Neural progenitor cell (in vitro differentiated cells): ENCODE data around the gene HIPK2. TPM values are rescaled to one million over a fixed set of nuclear protein-coding genes. Genes with fewer than 3 reads are reported as not detected.

Experiments used
- DNase-seq: peaks from one replicate; pipeline ENCODE4 v3.0.0-alpha.2; 2016; ENCODE audit warnings: low spot score
- H2AFZ ChIP-seq: fragments of 200-600 bp; sonication (generic); replicated peaks from 2 replicates; pipeline ENCODE4 v1.6.1; 2016; ENCODE audit warnings: antibody characterized with exemption
- H3F3A ChIP-seq: fragments of 200-600 bp; sonication (generic); 2 replicates; pipeline ENCODE4 v1.6.1; 2016; ENCODE audit warnings: antibody characterized with exemption, low read depth
- H3K27ac ChIP-seq: fragments of 200-600 bp; sonication (generic); 2 replicates; pipeline ENCODE4 v1.5.1; 2016; ENCODE audit warnings: mild to moderate bottlenecking
- H3K27me3 ChIP-seq: fragments of 200-600 bp; sonication (generic); 2 replicates; pipeline ENCODE4 v1.6.1; 2016; ENCODE audit warnings: mild to moderate bottlenecking, moderate library complexity
- H3K36me3 ChIP-seq: fragments of 200-600 bp; sonication (generic); 2 replicates; pipeline ENCODE4 v1.5.1; 2016
- H3K4me1 ChIP-seq: fragments of 200-600 bp; sonication (generic); 2 replicates; pipeline ENCODE4 v1.6.1; 2016; ENCODE audit warnings: mixed run types
- H3K4me2 ChIP-seq: fragments of 200-600 bp; sonication (generic); 2 replicates; pipeline ENCODE4 v1.6.1; 2016
- H3K4me3 ChIP-seq: fragments of 200-600 bp; sonication (generic); 2 replicates; pipeline ENCODE4 v1.5.1; 2016
- H3K79me2 ChIP-seq: fragments of 200-600 bp; sonication (generic); 2 replicates; pipeline ENCODE4 v1.6.1; 2016; ENCODE audit warnings: low read depth
- H3K9ac ChIP-seq: fragments of 200-600 bp; sonication (generic); 2 replicates; pipeline ENCODE4 v1.6.1; 2016
- H3K9me3 ChIP-seq: fragments of 200-600 bp; sonication (generic); 2 replicates; pipeline ENCODE4 v1.5.1; 2016; ENCODE audit warnings: low read depth
- H4K20me1 ChIP-seq: fragments of 200-600 bp; sonication (generic); 2 replicates; pipeline ENCODE4 v1.6.1; 2016; ENCODE audit warnings: low read depth
- H3K27ac Mint-ChIP-seq: 3 replicates; pipeline ENCODE4 v1.8.0; 2021; ENCODE audit warnings: mixed read lengths
- H3K27me3 Mint-ChIP-seq: 2 replicates; pipeline ENCODE4 v1.8.0; 2022; ENCODE audit warnings: low read depth, mild to moderate bottlenecking, inconsistent platforms, moderate library complexity, mixed read lengths; ENCODE audit not compliant: insufficient read depth
- H3K36me3 Mint-ChIP-seq: 3 replicates; pipeline ENCODE4 v1.8.0; 2021; ENCODE audit warnings: mixed read lengths
- H3K4me1 Mint-ChIP-seq: 3 replicates; pipeline ENCODE4 v1.8.0; 2021; ENCODE audit warnings: mixed read lengths
- H3K4me3 Mint-ChIP-seq: 3 replicates; pipeline ENCODE4 v1.8.0; 2021; ENCODE audit warnings: mild to moderate bottlenecking, moderate library complexity, mixed read lengths
- H3K9me3 Mint-ChIP-seq: 3 replicates; pipeline ENCODE4 v1.8.0; 2020; ENCODE audit warnings: mixed read lengths
- CTCF ChIP-seq: fragments of 200-600 bp; sonication (generic); IDR thresholded peaks from 2 replicates; pipeline ENCODE4 v1.5.1; 2017; ENCODE audit warnings: antibody characterized with exemption, mild to moderate bottlenecking
- EZH2 ChIP-seq: fragments of 200-600 bp; sonication (generic); IDR thresholded peaks from 2 replicates; pipeline ENCODE4 v1.6.1; 2017; ENCODE audit warnings: antibody characterized with exemption, mild to moderate bottlenecking, moderate library complexity
- EZH2phosphoT487 ChIP-seq: fragments of 200-600 bp; sonication (generic); IDR thresholded peaks from 2 replicates; pipeline ENCODE4 v1.6.1; 2017; ENCODE audit warnings: antibody characterized with exemption
- total RNA-seq: library from RNA; depleted of rRNA; stranded (reverse); fragments of >200 nt; gene quantifications from 2 replicates; pipeline ENCODE4 v1.2.3, GENCODE V29; 2015; ENCODE audit warnings: low replicate concordance

Gene HIPK2
- total RNA-seq, 1 donor from 2014 or later: 12.8 TPM

DNA sequence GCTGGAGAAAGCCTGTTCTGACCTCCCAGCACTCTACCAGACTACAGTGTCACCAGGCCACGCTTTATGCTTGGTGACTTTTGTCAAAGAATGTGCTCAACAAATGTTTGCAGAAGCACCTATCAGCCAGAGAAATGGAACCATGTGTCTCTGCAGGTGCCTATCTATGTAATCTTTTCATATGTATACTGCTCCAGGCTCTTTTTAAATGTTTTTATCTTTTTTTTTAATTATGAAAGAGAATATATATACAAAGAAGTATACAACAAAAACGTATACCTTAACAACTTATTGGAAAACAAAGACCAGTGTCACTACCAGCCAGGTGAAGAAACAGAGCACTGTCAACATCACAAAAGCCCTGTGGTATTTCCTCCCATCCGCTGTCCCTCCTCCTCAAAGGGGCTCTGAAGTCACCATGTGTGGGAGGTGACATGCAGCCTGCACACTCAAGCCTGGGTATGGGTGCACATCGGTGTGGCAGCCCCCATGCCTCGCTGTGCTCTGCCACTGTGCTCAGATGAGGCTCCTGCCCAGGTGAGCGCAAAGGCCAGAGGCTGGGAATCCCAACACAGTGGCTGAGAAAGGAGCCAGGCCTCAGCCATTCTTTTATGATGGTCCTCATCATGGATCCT lies 133.7 kb downstream of the HIPK2 start:
- no peak overlapping the region for H3K4me3 ChIP-seq
- peaks cover 19% of the 10 kb centered on the region for H3K4me1 Mint-ChIP-seq
- no peaks in the 10 kb centered on the region for H3K27me3 Mint-ChIP-seq
- H2AFZ ChIP-seq: no peak overlapping the region
- DNase-seq: no peak
- no peaks in the 10 kb centered on the region for H3K9me3 ChIP-seq
- H3K36me3 Mint-ChIP-seq: peaks cover 7% of the 10 kb centered on the region
- H3K27me3 ChIP-seq: no peaks in the 10 kb centered on the region
- H3K79me2 ChIP-seq: peaks cover 4% of the 10 kb centered on the region
- H3K36me3 ChIP-seq: no peaks in the 10 kb centered on the region
- no peaks in the 10 kb centered on the region for H3K9me3 Mint-ChIP-seq
- no peak overlapping the region for H3K27ac Mint-ChIP-seq
- H4K20me1 ChIP-seq: peaks cover 53% of the 10 kb centered on the region
- peaks cover 17% of the 10 kb centered on the region for H3K4me1 ChIP-seq
- no peak overlapping the region for H3K27ac ChIP-seq
- no peak overlapping the region for H3K4me3 Mint-ChIP-seq
- no peak overlapping the region for H3K9ac ChIP-seq
- H3K4me2 ChIP-seq: no peak overlapping the region
- TF ChIP-seq EZH2phosphoT487 (no peak), EZH2 (no peak), CTCF (no peak)
- peaks cover 5% of the 10 kb centered on the region for H3F3A ChIP-seq

- Mint-ChIP-seq H3K27me3 (no peaks in the 10 kb centered on the region), H3K4me3 (no peak overlapping the region), H3K9me3 (peaks cover 2% of the 10 kb centered on the region), H3K36me3 (peaks cover 12% of the 10 kb centered on the region), H3K4me1 (peaks cover 2% of the 10 kb centered on the region), H3K27ac (no peak overlapping the region)
- H3K9me3 ChIP-seq: no peaks in the 10 kb centered on the region
- H3K36me3 ChIP-seq: no peaks in the 10 kb centered on the region
- peaks cover 1% of the 10 kb centered on the region for H3K4me1 ChIP-seq
- H3K27me3 ChIP-seq: no peaks in the 10 kb centered on the region
- no peak for TF ChIP-seq EZH2phosphoT487
- TF ChIP-seq EZH2: no peak
- no peak for TF ChIP-seq CTCF
- H3K27ac ChIP-seq: no peak overlapping the region
- H3K4me2 ChIP-seq: no peak overlapping the region
- no peak overlapping the region for H3K4me3 ChIP-seq
- H3F3A ChIP-seq: no peaks in the 10 kb centered on the region
- H3K79me2 ChIP-seq: no peaks in the 10 kb centered on the region
- H2AFZ ChIP-seq: no peak overlapping the region
- no peak overlapping the region for H3K9ac ChIP-seq
- DNase-seq: no peak
- peaks cover 35% of the 10 kb centered on the region for H4K20me1 ChIP-seq
Measured at GRCh38 chr7:139642283-139642682, 135.5 kb downstream of the HIPK2 start.

DNA sequence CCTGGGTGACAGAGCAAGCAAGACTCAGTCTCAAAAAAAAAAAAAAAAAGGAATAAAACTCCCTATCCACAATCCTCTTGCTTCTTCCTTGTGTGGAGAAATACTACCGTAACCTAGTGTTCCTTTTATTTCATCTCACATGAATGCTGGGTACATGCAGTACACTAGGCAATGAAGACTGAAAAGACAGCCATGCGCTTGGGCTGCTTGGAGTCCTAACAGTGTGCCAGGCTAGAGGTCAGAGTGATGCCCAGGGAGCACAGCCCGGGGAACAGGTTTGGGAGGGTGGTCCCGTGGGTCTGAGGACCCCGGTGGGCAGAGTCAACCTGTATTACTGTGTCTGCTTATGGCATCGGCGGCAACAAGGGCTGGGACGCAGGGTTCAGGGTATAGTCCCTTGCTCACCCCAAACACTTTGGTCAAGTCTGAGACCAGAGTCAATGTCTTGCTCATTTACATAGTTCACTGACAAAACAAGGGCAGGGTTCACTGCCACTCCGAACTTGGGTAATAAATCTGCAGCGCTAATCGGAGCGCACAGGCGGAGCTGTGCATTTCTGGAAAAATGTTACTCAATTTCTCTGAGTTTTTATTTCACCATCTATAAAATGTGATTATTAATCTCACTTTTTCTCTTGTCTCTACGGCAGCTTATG lies 136.3 kb downstream of the HIPK2 start:
- Mint-ChIP-seq H3K27ac (no peak overlapping the region), H3K4me3 (no peak overlapping the region), H3K27me3 (no peaks in the 10 kb centered on the region), H3K4me1 (peaks cover under 1% of the 10 kb centered on the region), H3K36me3 (peaks cover 18% of the 10 kb centered on the region), H3K9me3 (peaks cover 8% of the 10 kb centered on the region)
- H3K4me3 ChIP-seq: no peak overlapping the region
- H3K4me2 ChIP-seq: no peak overlapping the region
- H4K20me1 ChIP-seq: peaks cover 27% of the 10 kb centered on the region
- H3K36me3 ChIP-seq: no peaks in the 10 kb centered on the region
- H3K79me2 ChIP-seq: no peaks in the 10 kb centered on the region
- H3F3A ChIP-seq: peaks cover 2% of the 10 kb centered on the region
- DNase-seq: no peak
- TF ChIP-seq EZH2phosphoT487 (no peak), CTCF (no peak), EZH2 (no peak)
- no peaks in the 10 kb centered on the region for H3K27me3 ChIP-seq
- H3K9ac ChIP-seq: no peak overlapping the region
- H3K4me1 ChIP-seq: no peaks in the 10 kb centered on the region
- no peak overlapping the region for H3K27ac ChIP-seq
- H2AFZ ChIP-seq: no peak overlapping the region
- no peaks in the 10 kb centered on the region for H3K9me3 ChIP-seq
